Activated effector memory CD4-positive, alpha-beta T cell treated with Interleukin-2 at 50 U/mL for 16 hours (primary cell): ENCODE measurements around the gene HEXIM2.
"Not testable (repeated sequence)": the region's sequence is repeated elsewhere in the genome, so short reads cannot be mapped to it uniquely, and the experiment has no call there.

ENCODE experiments used
- DNase-seq: peaks from one replicate; pipeline ENCODE4 v3.0.0-alpha.2; 2020

HEXIM2 gene

GRCh38 chr17:45161288-45162024, at the start of gene HEXIM2:
TSS of gene HEXIM2 (plus strand) at chr17:45161875. CDS start at chr17:45162794, 919 bp downstream.
- peak; percentile 97 for DNase-seq

- no peak for DNase-seq
Measured at GRCh38 chr17:45112559-45113423, 48.9 kb upstream of the HEXIM2 start.

DNA sequence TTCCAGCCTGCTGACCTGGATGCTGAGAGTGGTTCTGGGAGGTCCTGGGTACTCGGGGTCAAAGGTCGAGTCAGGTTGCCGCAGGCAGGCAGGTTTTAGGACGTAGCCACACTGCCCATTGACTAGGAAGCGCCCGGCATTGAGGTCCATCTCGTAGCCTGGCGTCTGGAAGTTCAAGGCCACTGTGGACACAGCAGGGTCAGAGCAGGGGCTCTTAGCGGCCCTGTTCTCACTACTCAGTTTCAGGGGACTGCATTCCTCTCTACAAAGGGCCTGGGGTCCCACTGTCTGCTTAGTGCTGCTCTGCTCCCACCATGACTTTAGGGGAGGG, 48.3 kb upstream of the HEXIM2 start:
- no peak for DNase-seq

DNA sequence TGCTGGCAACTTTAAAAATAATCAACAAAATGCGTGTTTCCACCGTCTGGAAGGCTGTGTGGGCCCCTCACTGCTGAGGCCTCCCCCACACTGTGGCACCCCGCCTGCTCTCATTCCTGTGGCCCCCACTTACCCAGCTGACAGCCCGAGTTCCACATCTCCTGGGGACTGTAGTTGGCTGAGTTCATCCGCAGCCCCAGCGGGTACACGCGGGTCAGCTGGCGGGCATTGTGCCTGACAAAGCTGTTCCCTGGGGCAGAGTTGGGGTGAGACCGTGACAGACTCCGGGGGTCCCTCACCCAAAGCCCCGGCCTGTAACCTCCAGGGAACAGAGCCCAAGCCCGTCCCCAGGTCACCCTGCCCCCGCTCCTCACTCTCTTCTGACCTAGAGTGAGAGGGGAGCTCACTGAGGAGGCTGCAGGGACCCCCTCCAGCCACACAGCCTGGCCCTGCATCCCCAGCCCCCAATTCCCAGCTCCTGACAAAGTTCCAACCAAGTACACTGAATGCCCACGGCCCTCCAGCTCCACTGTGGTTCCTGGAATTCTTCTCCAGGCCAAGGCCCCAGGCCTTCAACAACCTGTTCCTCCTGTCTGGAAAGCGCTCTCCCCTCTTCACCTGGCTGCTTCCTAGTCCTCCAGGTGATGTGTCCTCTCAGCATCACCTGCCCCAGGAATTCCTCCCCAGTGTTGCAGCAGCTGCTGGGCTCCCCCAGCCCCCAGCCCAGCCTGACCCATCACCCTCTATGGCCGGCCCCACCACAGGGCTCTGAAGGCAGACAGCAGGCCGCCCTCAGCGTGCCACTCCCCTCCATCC, 47.4 kb upstream of the HEXIM2 start:
- no peak for DNase-seq

DNA sequence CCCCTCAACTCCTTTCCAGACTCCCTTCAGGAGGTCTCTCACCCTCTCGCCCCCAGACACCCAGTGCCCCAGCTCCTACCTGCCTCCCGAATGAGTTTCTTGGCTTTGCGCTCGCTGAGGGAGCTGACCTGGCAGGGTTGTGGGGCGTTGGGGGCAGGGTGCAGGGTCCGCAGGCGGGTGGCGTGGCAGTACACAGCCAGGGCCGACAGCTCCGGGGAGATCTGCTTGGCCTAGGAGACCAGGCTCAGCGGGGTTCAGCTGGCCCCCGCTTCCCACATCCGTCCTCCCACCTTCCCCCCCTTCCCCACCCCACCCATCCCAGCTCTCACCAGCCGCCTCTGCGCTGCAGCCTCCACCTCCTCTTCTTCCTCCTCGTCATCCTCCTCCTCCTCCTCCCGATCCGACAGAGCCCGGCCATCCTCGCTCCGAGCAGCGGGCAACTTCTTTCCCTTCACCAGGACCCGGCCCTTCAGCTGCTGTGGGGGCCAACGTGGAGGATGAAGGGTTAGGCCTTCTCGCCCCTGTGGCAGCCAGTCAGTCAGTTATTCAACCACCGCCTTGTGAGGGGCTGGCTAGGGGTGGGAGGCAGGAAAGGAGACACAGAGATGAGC, 46.6 kb upstream of the HEXIM2 start:
- DNase-seq = no peak

DNA sequence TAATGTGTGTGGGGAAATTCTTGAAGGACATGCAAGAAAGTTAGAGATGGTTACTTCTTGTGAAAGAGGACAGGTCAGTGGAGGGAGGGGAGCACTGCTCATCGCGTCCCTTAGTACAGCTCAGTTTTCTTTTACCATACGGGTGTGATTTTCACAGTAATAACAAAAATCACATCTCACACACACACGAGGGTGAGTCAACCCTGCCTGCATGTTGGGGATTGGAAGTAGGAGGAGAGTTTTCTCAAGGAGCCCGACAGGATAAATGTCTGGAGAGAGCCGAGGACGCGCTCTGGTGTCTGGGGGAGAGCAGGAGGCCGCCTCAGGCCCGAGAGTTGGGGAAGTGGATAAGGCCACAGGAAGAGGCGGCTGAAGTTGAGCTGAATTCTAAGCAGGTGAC, 45.8 kb upstream of the HEXIM2 start:
- no peak for DNase-seq

GRCh38 chr17:45116434-45117016, 45.1 kb upstream of the HEXIM2 start:
- DNase-seq = no peak

- DNase-seq = no peak
Measured at GRCh38 chr17:45117334-45117733, 44.3 kb upstream of the HEXIM2 start.

- no peak for DNase-seq
Measured at GRCh38 chr17:45117848-45118646, 43.6 kb upstream of the HEXIM2 start.

- DNase-seq = no peak
Measured at GRCh38 chr17:45118691-45119090, 43.0 kb upstream of the HEXIM2 start.

DNA sequence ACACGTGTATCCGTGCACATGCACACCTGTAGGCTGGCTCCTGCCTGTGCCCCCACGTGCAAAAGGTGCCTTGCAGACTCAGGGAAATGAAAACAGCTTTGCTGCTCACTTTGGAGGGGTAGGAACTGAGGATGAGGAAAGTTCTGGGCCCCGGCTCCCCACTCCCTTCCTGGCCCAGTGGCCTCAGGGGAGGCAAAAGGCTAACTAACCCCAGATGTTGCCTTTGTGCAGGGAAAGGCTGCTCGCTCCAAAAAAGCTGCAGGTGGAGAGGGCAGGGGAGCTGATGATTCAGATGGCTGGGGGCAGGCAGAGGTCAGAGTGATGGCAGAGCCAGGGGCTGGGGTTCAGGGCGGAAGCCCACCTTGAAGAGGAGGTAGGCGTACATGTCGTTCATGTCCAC, 41.7 kb upstream of the HEXIM2 start:
- no peak for DNase-seq

DNA sequence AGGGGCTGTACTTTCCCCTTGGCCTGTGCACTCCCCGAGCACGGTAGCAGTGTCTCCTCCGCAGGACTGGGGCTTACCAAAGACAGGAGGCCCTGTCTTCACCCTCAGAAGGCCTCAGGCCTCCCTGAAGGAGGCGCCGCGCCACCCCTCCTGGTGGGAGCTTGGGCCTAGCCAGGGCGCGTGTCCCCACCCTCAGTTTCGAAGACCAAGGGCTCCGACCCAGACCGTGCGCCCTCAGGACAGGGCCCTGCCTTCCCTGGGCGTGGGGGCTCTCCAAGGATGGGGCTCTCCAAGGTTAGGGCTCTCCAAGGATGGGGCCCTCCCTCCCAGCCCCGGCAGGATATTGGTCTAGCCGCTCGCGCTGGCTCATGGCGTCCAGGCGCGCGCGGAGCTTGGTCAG, 41.1 kb upstream of the HEXIM2 start:
- DNase-seq = no peak

- no peak for DNase-seq
Measured at GRCh38 chr17:45121055-45121454, 40.6 kb upstream of the HEXIM2 start.

DNA sequence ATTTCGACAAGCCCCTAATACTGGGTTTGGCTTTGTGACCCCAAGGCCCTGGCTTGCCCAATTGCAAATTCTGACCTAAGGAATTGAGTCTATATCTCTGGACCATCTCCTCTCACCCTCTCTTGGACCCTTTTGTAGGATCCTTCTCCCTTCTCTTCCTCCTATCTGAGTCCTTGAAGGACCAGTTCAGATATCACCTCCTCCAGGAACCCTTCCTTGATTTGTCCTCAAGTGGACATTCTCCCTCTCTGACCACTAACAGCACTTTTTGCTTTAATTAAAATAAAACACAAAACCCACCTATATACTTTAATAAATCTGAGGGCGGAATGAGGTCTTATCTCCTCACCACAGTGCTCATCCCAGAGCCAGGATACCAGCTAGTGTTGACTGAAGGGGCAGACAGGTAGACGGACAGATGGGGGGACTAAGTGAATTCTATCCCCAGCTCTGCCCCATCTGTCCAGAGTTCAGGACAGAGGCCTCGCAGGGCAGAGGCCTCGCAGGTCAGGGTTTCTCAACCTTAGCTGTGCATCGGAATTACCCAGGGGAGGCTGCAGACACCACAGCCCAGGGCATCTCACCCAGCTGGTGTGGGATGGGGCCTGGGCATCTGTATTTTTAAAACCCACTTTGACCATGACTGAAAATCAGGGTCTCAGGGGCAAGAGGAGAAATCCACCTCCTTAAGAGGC, 38.5 kb upstream of the HEXIM2 start:
- DNase-seq = no peak

GRCh38 chr17:45123930-45124796, 37.5 kb upstream of the HEXIM2 start:
- peak; percentile 21 for DNase-seq

DNA sequence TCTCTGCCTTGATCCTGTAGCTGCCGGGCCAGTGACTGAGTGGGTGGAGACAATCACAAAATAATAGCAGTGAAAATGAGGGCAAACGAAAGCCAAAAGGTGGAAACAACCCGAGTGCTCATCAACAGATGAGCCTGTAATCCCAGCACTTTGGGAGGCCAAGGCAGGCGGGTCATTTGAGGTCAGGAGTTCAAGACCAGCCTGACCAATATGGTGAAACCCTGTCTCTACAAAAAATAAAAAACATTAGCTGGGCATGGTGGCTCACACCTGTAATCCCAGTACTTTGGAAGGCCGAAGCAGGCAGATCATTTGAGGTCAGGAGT, 36.9 kb upstream of the HEXIM2 start:
- DNase-seq = not testable (repeated sequence)

DNA sequence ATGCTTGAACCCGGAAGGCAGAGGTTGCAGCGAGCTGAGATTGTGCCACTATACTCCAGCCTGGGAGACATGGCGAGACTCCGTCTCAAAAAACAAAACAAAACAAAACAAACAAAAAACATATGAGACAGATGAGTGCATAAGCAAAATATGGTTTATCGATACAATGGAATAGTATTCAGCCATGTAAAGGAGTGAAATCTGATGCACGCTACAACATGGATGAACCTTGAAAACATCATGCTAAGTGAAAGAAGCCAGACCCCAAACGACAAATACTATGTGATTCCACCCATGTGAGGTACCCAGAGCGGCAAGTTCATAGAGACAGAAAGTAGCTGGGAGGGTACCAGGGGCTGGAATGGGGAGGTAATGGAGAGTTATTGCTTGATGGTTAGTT, 36.2 kb upstream of the HEXIM2 start:
- DNase-seq = no peak

- DNase-seq = no peak
Measured at GRCh38 chr17:45127207-45127547, 34.5 kb upstream of the HEXIM2 start.

DNA sequence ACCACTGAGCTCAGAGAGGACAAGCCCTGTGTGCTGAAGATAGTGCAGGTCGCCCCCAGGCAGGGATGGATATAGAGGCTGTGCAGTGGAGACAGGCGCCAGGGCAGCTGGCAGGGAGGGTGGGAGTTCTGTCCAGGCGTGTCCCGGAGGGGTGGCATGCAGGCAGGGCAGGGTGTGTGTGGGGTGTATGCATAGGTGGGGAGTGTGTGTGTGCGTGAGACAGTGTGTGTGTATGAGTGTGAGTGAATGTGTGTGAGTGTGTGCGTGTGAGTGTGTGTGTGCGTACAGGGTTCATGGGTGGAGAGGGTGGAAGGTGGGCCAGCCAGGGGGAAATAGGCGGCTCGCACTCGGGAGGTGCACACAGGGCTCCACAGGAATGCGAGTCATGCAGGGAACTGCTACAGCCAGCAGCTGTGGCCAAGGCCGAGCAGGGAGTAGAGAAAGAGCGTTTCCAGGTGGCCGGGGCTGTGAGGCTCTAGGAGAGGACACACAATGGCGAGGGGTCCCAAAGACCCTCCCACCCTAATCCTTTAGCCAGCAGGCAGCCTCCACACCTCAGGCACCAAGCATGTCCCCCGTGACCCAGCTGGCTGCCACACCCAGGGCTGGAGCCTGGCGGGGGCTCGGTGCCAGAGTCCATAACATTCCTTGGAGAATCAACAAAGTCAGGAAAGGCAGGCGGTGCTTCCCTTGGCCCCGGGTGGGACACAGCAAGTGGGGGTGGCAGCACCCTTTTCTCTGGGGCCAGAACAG, 34.0 kb upstream of the HEXIM2 start:
- no peak for DNase-seq

DNA sequence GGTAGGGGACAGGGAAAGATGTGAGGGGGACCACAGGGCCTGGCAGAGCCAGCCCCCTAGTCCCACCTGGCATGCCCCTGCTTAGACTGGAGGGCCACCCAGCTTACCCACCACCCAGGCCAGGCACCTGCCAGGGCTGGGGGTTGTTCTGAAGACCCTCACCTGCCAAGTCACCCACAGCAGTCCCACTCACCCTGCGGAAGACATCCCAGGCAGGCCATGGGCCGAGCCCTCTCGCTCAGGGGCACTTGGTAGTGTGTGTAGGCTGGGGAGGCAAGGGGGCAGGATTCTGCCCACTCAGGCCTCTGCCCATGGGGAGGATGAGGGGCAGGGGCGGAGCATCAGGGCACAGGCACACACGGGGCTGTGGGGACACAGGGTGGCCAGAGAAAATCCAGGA, 33.3 kb upstream of the HEXIM2 start:
- DNase-seq = no peak
